Transverse colon (tissue), 4 donors: Measurements from ENCODE around the gene ALDH8A1. TPM values are rescaled to one million over a fixed set of nuclear protein-coding genes. Genes with fewer than 3 reads are reported as not detected.

Experiments
- DNase-seq: peaks from one replicate; pipeline ENCODE4 v3.0.0-alpha.2; 2019
- H3K27ac ChIP-seq, 4 donors: fragments of 200-600 bp; sonication (generic); 2 replicates each; pipeline ENCODE4 v1.5.1; 2016 to 2018; ENCODE audit warnings: inconsistent platforms in 4 of 4
- H3K27me3 ChIP-seq: fragments of 200-600 bp; sonication (generic); 2 replicates; pipeline ENCODE4 v1.5.1; 2017; ENCODE audit warnings: inconsistent platforms
- H3K36me3 ChIP-seq, 4 donors: fragments of 200-600 bp; sonication (generic); 2 replicates each; pipeline ENCODE4 v1.5.1; 2017 to 2019; ENCODE audit warnings: inconsistent platforms in 4 of 4
- H3K4me1 ChIP-seq, 4 donors: fragments of 200-600 bp; sonication (generic); 2 replicates each; pipeline ENCODE4 v1.5.1; 2017 to 2020; ENCODE audit warnings: inconsistent platforms in 4 of 4
- H3K4me3 ChIP-seq, 4 donors: fragments of 200-600 bp; sonication (generic); 1 replicate in 1 of 4; 2 replicates in 3 of 4; pipeline versions ENCODE4 v1.5.1 to v1.6.1; 2017 to 2019; ENCODE audit warnings: inconsistent platforms in 4 of 4
- H3K9me3 ChIP-seq, 2 donors: fragments of 200-600 bp; sonication (generic); 2 replicates each; pipeline ENCODE4 v1.5.1; 2017 to 2019; ENCODE audit warnings: inconsistent platforms in 2 of 2
- EP300 ChIP-seq: sonication (generic); formaldehyde crosslinking; IDR thresholded peaks from one replicate; pipeline ENCODE4 v1.6.1; 2017; ENCODE audit warnings: antibody characterized with exemption, low read depth
- POLR2A ChIP-seq: fragments of 450-650 bp; IDR thresholded peaks from one replicate; pipeline ENCODE4 v1.6.1; 2016; ENCODE audit warnings: antibody characterized with exemption, mild to moderate bottlenecking, moderate library complexity
- POLR2AphosphoS5 ChIP-seq, 3 donors: sonication (generic); formaldehyde crosslinking; IDR thresholded peaks; one replicate each; pipeline ENCODE4 v1.6.1; 2016; ENCODE audit warnings: antibody characterized with exemption in 3 of 3
- WGBS, 2 donors: methylation state at CpG; one replicate each; pipeline ENCODE4 v1.1.5; 2018; ENCODE audit warnings: low coverage in 1 of 2; 5-methylcytosine and 5-hydroxymethylcytosine counted together
- in situ Hi-C, 4 donors: fragments of 200-750 bp; cut with MboI; loops; one replicate each; pipeline versions ENCODE4 v1.15.0 to v1.15.1; 2017; ENCODE audit warnings: low sequenced_read_pairs in 3 of 4, low pct_ligation_motif_present in 1 of 4, low pct_unique_long_range_greater_than_20kb in 1 of 4
- intact Hi-C: fragments of 100-400 bp; cut with DNase I; formaldehyde crosslinking; loops from one replicate; pipeline ENCODE4 v1.15.1; 2023; ENCODE audit warnings: low total_unique reads
- total RNA-seq, 4 donors: library from RNA; depleted of rRNA; stranded (reverse); fragments of >200 nt; gene quantifications; one replicate each; pipeline ENCODE4 v1.1.0, GENCODE V29; 2016
- TF ChIP-seq, protein P1 (sequence below), 5 experiments: fragments of 200-600 bp in 3 of 5; fragments of 450-650 bp in 2 of 5; sonication (generic) in 3 of 5; IDR thresholded peaks; 1 replicate in 2 of 5; 2 replicates in 3 of 5; pipeline ENCODE4 v1.5.1; 2016 to 2017; ENCODE audit warnings: antibody characterized with exemption in 5 of 5, inconsistent platforms in 3 of 5, mild to moderate bottlenecking in 2 of 5, moderate library complexity in 1 of 5

ALDH8A1 gene
- total RNA-seq, 4 donors from 2014 or later: 1.1 to 2.9 (median 2.5) TPM; not detected in 1

DNA sequence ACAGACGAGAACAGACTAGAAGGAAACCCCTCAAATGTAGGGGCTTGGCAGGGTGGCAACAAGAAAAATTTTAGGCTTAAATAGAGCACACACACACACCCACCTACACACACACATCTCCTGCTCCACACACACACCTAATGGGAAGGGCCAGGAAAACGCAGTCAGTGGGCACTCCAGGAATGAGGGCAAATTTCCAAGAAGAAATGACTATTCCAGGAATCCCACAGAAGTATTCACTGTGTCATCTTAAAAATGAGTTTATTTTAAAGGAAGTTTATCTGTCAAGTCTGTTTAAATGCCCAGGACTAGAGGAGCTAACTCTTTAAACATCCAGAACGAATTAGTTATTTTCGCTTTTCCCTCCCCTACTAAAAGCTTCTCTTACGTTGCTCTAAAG, 13.0 kb downstream of the ALDH8A1 start:
- Histone ChIP-seq H3K4me3 (no peak overlapping the region), H3K27ac (no peak overlapping the region), H3K36me3 (no peaks in the 10 kb centered on the region), H3K9me3 (no peaks in the 10 kb centered on the region), H3K4me1 (no peaks in the 10 kb centered on the region), H3K27me3 (no peaks in the 10 kb centered on the region)
- DNase-seq: no peak
- in situ Hi-C loops: loop anchor here in 1 of 4 donors (25.0 kb wide), 1 partner anchor 775 kb away; no protein-coding TSS in a partner anchor
- no peak for TF ChIP-seq POLR2AphosphoS5 (IDR thresholded peaks at IDR 0.05)
- no peak for TF ChIP-seq POLR2A
- no peak for TF ChIP-seq EP300
- TF ChIP-seq, protein P1, sequence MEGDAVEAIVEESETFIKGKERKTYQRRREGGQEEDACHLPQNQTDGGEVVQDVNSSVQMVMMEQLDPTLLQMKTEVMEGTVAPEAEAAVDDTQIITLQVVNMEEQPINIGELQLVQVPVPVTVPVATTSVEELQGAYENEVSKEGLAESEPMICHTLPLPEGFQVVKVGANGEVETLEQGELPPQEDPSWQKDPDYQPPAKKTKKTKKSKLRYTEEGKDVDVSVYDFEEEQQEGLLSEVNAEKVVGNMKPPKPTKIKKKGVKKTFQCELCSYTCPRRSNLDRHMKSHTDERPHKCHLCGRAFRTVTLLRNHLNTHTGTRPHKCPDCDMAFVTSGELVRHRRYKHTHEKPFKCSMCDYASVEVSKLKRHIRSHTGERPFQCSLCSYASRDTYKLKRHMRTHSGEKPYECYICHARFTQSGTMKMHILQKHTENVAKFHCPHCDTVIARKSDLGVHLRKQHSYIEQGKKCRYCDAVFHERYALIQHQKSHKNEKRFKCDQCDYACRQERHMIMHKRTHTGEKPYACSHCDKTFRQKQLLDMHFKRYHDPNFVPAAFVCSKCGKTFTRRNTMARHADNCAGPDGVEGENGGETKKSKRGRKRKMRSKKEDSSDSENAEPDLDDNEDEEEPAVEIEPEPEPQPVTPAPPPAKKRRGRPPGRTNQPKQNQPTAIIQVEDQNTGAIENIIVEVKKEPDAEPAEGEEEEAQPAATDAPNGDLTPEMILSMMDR (IDR thresholded peaks at IDR 0.05): no peak
- 79 to 80% methylated on average over 5 of the region's 5 CpGs for WGBS, 2 donors
- intact Hi-C loops: no loop called here

GRCh38 chr6:134936476-134936875, 13.4 kb downstream of the ALDH8A1 start:
- Histone ChIP-seq H3K27me3 (no peaks in the 10 kb centered on the region), H3K4me1 (no peaks in the 10 kb centered on the region), H3K27ac (no peak overlapping the region), H3K4me3 (no peak overlapping the region), H3K9me3 (no peaks in the 10 kb centered on the region), H3K36me3 (no peaks in the 10 kb centered on the region)
- DNase-seq: no peak
- in situ Hi-C loops: loop anchor here in 1 of 4 donors (25.0 kb wide), 1 partner anchor 774 kb away; no protein-coding TSS in a partner anchor
- TF ChIP-seq POLR2AphosphoS5 (IDR thresholded peaks at IDR 0.05) (no peak), EP300 (no peak), POLR2A (no peak)
- TF ChIP-seq, protein P1 (IDR thresholded peaks at IDR 0.05): no peak
- intact Hi-C loops: no loop called here
- 94 to 98% methylated on average over 5 of the region's 5 CpGs for WGBS, 2 donors

GRCh38 chr6:134934793-134935485, 15.0 kb downstream of the ALDH8A1 start:
- Histone ChIP-seq H3K27me3 (no peaks in the 10 kb centered on the region), H3K36me3 (no peaks in the 10 kb centered on the region), H3K4me1 (no peaks in the 10 kb centered on the region), H3K27ac (no peak overlapping the region), H3K4me3 (no peak overlapping the region), H3K9me3 (no peaks in the 10 kb centered on the region)
- 85 to 91% methylated on average over 4 to 5 of the region's 5 CpGs for WGBS, 2 donors
- TF ChIP-seq EP300 (no peak), POLR2A (no peak)
- TF ChIP-seq, protein P1 (IDR thresholded peaks at IDR 0.05): no peak
- intact Hi-C loops (no loop called here), in situ Hi-C loops (loop anchor here in 1 of 4 donors (25.0 kb wide), 1 partner anchor 773 kb away; no protein-coding TSS in a partner anchor)
- no peak for DNase-seq

- in situ Hi-C loops (loop anchor here in 1 of 4 donors (25.0 kb wide), 1 partner anchor 771 kb away; no protein-coding TSS in a partner anchor), intact Hi-C loops (no loop called here)
- no peak for TF ChIP-seq POLR2A
- Histone ChIP-seq H3K4me1 (no peaks in the 10 kb centered on the region), H3K27me3 (no peaks in the 10 kb centered on the region), H3K27ac (no peak overlapping the region), H3K4me3 (no peak overlapping the region), H3K36me3 (no peaks in the 10 kb centered on the region), H3K9me3 (no peaks in the 10 kb centered on the region)
- WGBS, 2 donors: 83 to 89% methylated on average over 1 to 11 of the region's 11 CpGs
- no peak for DNase-seq
Observed at GRCh38 chr6:134932535-134933470, 17.1 kb downstream of the ALDH8A1 start.
